Parathyroid adenoma (tissue), 2 donors: ENCODE results near the gene C1S.
"Not testable (repeated sequence)": the region's sequence is repeated elsewhere in the genome, so short reads cannot be mapped to it uniquely, and the experiment has no call there.

Experiments
- H2AFZ ChIP-seq: fragments of 300-600 bp; sonication (generic); one replicate; pipeline ENCODE4 v1.7.0; 2017; ENCODE audit warnings: antibody characterized with exemption, mild to moderate bottlenecking
- H3K27ac ChIP-seq: fragments of 300-600 bp; sonication (generic); one replicate; pipeline ENCODE4 v1.7.0; 2017
- H3K27me3 ChIP-seq: fragments of 300-600 bp; sonication (generic); one replicate; pipeline ENCODE4 v1.7.0; 2017; ENCODE audit warnings: low read length; ENCODE audit not compliant: control insufficient read depth, insufficient read depth
- H3K36me3 ChIP-seq: fragments of 300-600 bp; sonication (generic); one replicate; pipeline ENCODE4 v1.7.0; 2017; ENCODE audit warnings: low read length; ENCODE audit not compliant: control insufficient read depth, insufficient read depth
- H3K4me1 ChIP-seq: fragments of 300-600 bp; sonication (generic); one replicate; pipeline ENCODE4 v1.7.0; 2017; ENCODE audit warnings: control low read depth
- H3K4me2 ChIP-seq: fragments of 300-600 bp; sonication (generic); one replicate; pipeline ENCODE4 v1.7.0; 2017; ENCODE audit warnings: low read length
- H3K4me3 ChIP-seq: fragments of 300-600 bp; sonication (generic); one replicate; pipeline ENCODE4 v1.7.0; 2017; ENCODE audit warnings: low read depth, low read length
- H3K79me2 ChIP-seq: fragments of 300-600 bp; sonication (generic); one replicate; pipeline ENCODE4 v1.7.0; 2017; ENCODE audit warnings: control low read depth
- H3K9ac ChIP-seq: fragments of 300-600 bp; sonication (generic); one replicate; pipeline ENCODE4 v1.7.0; 2017; ENCODE audit warnings: mild to moderate bottlenecking
- H3K9me3 ChIP-seq: fragments of 300-600 bp; sonication (generic); one replicate; pipeline ENCODE4 v1.7.0; 2017; ENCODE audit warnings: low read length; ENCODE audit not compliant: control insufficient read depth
- CTCF ChIP-seq: fragments of 300-600 bp; sonication (generic); IDR thresholded peaks from one replicate; pipeline ENCODE4 v1.7.0; 2017; ENCODE audit warnings: antibody characterized with exemption, mild to moderate bottlenecking
- donor health status: primary hyperparathyroidism.

The C1S gene

GRCh38 chr12:7034464-7034863 lies 26.1 kb upstream of the C1S start:
- H3K27me3 ChIP-seq: no peaks in the 10 kb centered on the region
- no peaks in the 10 kb centered on the region for H3K36me3 ChIP-seq
- H3K27ac ChIP-seq: no peak overlapping the region
- H3K79me2 ChIP-seq: no peaks in the 10 kb centered on the region
- no peak for TF ChIP-seq CTCF
- H3K9ac ChIP-seq: no peak overlapping the region
- H3K9me3 ChIP-seq: no peaks in the 10 kb centered on the region
- H2AFZ ChIP-seq: no peak overlapping the region
- H3K4me3 ChIP-seq: no peak overlapping the region
- H3K4me2 ChIP-seq: no peak overlapping the region
- no peaks in the 10 kb centered on the region for H3K4me1 ChIP-seq

DNA sequence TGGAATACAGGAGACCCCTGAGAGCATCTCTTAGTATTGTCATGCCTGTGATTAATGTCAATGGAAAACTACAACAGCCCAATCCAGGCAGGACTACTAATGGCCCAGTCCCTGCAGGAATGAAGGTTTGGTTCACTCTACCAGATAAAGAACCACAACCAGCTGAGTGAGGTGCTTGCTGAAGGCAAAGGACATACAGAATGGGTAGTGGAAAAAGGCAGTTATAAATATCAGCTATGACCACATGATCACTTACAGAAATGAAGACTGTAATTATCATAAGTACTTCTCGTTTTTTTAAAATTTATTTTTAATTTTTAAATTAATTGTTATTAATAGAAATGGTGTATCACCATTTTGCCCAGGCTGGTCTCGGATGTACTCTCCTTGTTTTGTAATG lies 25.1 kb upstream of the C1S start:
- Histone ChIP-seq H3K27me3 (no peaks in the 10 kb centered on the region), H3K9me3 (no peaks in the 10 kb centered on the region), H3K4me2 (no peak overlapping the region), H3K4me3 (no peak overlapping the region), H3K36me3 (no peaks in the 10 kb centered on the region), H2AFZ (no peak overlapping the region), H3K27ac (no peak overlapping the region), H3K9ac (no peak overlapping the region), H3K4me1 (no peaks in the 10 kb centered on the region), H3K79me2 (no peaks in the 10 kb centered on the region)
- TF ChIP-seq CTCF: no peak

- not testable (repeated sequence) for H3K4me2 ChIP-seq, H3K9ac ChIP-seq, H2AFZ ChIP-seq, H3K36me3 ChIP-seq, H3K27ac ChIP-seq, H3K4me3 ChIP-seq, H3K9me3 ChIP-seq, H3K79me2 ChIP-seq, H3K27me3 ChIP-seq, H3K4me1 ChIP-seq
These were observed 23.1 kb upstream of the C1S start for GRCh38 chr12:7037411-7037810.

GRCh38 chr12:7038591-7038990 lies 21.9 kb upstream of the C1S start:
- no peak overlapping the region for H3K4me3 ChIP-seq
- no peaks in the 10 kb centered on the region for H3K79me2 ChIP-seq
- H3K4me1 ChIP-seq: no peaks in the 10 kb centered on the region
- H3K9ac ChIP-seq: no peak overlapping the region
- H2AFZ ChIP-seq: no peak overlapping the region
- H3K9me3 ChIP-seq: no peaks in the 10 kb centered on the region
- H3K36me3 ChIP-seq: no peaks in the 10 kb centered on the region
- no peak overlapping the region for H3K27ac ChIP-seq
- no peaks in the 10 kb centered on the region for H3K27me3 ChIP-seq
- TF ChIP-seq CTCF: no peak
- no peak overlapping the region for H3K4me2 ChIP-seq

GRCh38 chr12:7039403-7039802 lies 21.1 kb upstream of the C1S start:
- no peaks in the 10 kb centered on the region for H3K9me3 ChIP-seq
- H3K36me3 ChIP-seq: no peaks in the 10 kb centered on the region
- TF ChIP-seq CTCF: no peak
- no peak overlapping the region for H3K4me2 ChIP-seq
- no peaks in the 10 kb centered on the region for H3K4me1 ChIP-seq
- H3K4me3 ChIP-seq: no peak overlapping the region
- no peak overlapping the region for H3K27ac ChIP-seq
- no peaks in the 10 kb centered on the region for H3K27me3 ChIP-seq
- no peak overlapping the region for H2AFZ ChIP-seq
- H3K9ac ChIP-seq: no peak overlapping the region
- H3K79me2 ChIP-seq: no peaks in the 10 kb centered on the region
